Pancreas (tissue), 10 donors: Measurements from ENCODE around the gene IL4I1. TPM values are rescaled to one million over a fixed set of nuclear protein-coding genes. Genes with fewer than 3 reads are reported as not detected.

Experiments used
- ATAC-seq, 4 donors: fragments of 200-7000 bp; cut with Tn5 transposase; one replicate each; pipeline versions ENCODE4 v1.8.0 to v1.9.1; 2020; ENCODE audit warnings: mild to moderate bottlenecking in 4 of 4, moderate library complexity in 4 of 4
- DNase-seq, 6 donors: peaks; one replicate each; pipeline ENCODE4 v3.0.0-alpha.2; 2020
- FAIRE-seq: peaks from 2 replicates; lab custom pipeline; 2012; peaks lifted over from hg19 to GRCh38; lab: Jason Lieb, UNC
- H3K27ac ChIP-seq, 4 donors: fragments of 200-600 bp; sonication (generic); 1 replicate in 3 of 4; 2 replicates in 1 of 4; pipeline versions ENCODE4 v1.5.0 to v1.8.0; 2020
- H3K27me3 ChIP-seq, 4 donors: fragments of 200-600 bp; one replicate each; pipeline ENCODE4 v1.8.0; 2021
- H3K36me3 ChIP-seq, 3 donors: fragments of 200-600 bp; sonication (generic) in 1 of 3; one replicate each; pipeline versions ENCODE4 v1.5.0 to v1.8.0; 2020 to 2021
- H3K4me1 ChIP-seq, 3 donors: fragments of 200-600 bp; one replicate each; pipeline ENCODE4 v1.8.0; 2021
- H3K4me3 ChIP-seq, 4 donors: fragments of 200-600 bp; sonication (generic) in 2 of 4; one replicate each; pipeline versions ENCODE4 v1.5.0 to v1.8.0; 2020 to 2021
- H3K9me3 ChIP-seq, 4 donors: fragments of 200-600 bp; one replicate each; pipeline ENCODE4 v1.8.0; 2021
- CTCF ChIP-seq, 4 donors: fragments of 200-600 bp; sonication (generic) in 3 of 4; IDR thresholded peaks; one replicate each; pipeline versions ENCODE4 v1.5.0 to v1.8.0; 2021; ENCODE audit warnings: antibody characterized with exemption in 4 of 4
- WGBS, 2 donors: extraction: QIAGEN DNeasy Blood & Tissue Kit; methylation state at CpG; one replicate each; pipeline ENCODE4 v1.1.7; 2013; 5-methylcytosine and 5-hydroxymethylcytosine counted together
- intact Hi-C, 3 donors: fragments of 100-400 bp; cut with DNase I; formaldehyde crosslinking; loops; one replicate each; pipeline versions ENCODE4 v1.11.1 to v1.14.2; 2022
- polyA plus RNA-seq, 2 donors: library from polyadenylated mRNA; stranded (reverse); fragments of 200-250 nt; gene quantifications; one replicate each; pipeline ENCODE4 v1.2.3, GENCODE V29; 2013
- total RNA-seq, 6 donors: library from RNA; stranded (reverse); fragmentation: NEBNext Ultra II Directional in 4 of 6; extraction: Animal tissue kit (Norgen Biotek cat#: 25700) in 4 of 6; gene quantifications; one replicate each; pipeline versions ENCODE4 v1.2.1 to v1.2.4, GENCODE V29; 2021 to 2023
- donor health status: healthy with polysubstance abuse.
- donor health status: DM: no; HTN: no; CAD: no; lungs with moderate emphysema.
- donor health status: DM: no; HTN: no; CAD: no.
- donor health status: control.
- donor health status: control.
- donor health status: Bipolar disorder and iron deficiency.
- donor health status: DM: yes; HTN: yes; CAD: no.
- donor health status: DM: no; HTN: no; CAD: no.
- donor health status: DM: no; HTN: no; CAD: no.
- donor health status: DM: yes; HTN: yes; CAD: no.

IL4I1 gene
- total and polyA plus RNA-seq, 8 donors, result 0.23 to 4.0 (median 0.63) TPM

DNA sequence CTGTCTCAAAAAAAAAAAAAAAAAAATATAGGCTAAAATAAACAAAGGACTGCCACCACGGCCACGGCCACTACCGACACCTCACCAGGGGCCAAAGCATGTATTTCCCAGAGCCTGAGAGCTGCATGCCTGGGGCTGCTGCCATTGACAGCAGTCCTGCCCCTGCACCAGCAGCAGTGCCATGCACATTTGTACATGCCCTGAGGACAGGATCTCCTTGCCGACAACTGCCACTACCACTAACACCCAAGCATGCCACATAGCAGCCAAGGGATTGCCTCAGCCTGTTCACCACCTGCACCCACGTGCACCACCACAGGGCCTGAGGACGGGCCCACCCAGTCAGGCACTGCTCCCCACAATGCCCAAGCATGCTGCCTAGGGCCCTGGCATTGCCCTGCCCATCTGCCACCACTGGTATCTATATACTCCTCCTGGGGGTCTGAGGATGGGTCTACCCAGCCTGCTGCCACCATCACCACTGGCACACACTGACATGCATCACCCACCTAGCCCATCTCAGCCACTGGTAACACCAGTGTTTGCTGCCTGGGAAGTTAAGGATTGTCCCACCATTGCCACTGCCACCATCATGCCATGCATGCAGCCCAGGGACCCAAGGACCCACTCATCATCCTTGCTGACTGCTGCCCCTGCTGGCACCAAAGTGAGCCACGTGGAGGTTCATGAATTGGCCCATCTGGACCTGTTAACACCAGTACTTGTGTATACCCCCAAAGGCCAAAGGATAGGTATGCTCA, 43.2 kb upstream of the IL4I1 start:
- no peak for FAIRE-seq
- no peak for DNase-seq
- no peaks in the 10 kb centered on the region for H3K36me3 ChIP-seq
- no peak overlapping the region for H3K4me3 ChIP-seq
- H3K27me3 ChIP-seq, result no peaks in the 10 kb centered on the region
- ATAC-seq, result peak in 1 of 4 donors; percentile 2
- 53 to 67% methylated on average over 7 of the region's 7 CpGs for WGBS, 2 donors
- intact Hi-C loops, result loop anchor here in 1 of 3 donors (5.0 kb wide), 1 partner anchor 42 kb away; no protein-coding TSS in a partner anchor
- TF ChIP-seq CTCF (IDR thresholded peaks at IDR 0.05), result no peak
- H3K27ac ChIP-seq, result no peak overlapping the region
- no peaks in the 10 kb centered on the region for H3K9me3 ChIP-seq
- peaks cover 0 to 16% (median 3%) of the 10 kb centered on the region in 3 donors for H3K4me1 ChIP-seq

GRCh38 chr19:49938662-49939061, 42.0 kb upstream of the IL4I1 start:
- peaks cover 0 to 16% (median 3%) of the 10 kb centered on the region in 3 donors for H3K4me1 ChIP-seq
- intact Hi-C loops, result loop anchor here in 1 of 3 donors (5.0 kb wide), 1 partner anchor 44 kb away; no protein-coding TSS in a partner anchor

DNA sequence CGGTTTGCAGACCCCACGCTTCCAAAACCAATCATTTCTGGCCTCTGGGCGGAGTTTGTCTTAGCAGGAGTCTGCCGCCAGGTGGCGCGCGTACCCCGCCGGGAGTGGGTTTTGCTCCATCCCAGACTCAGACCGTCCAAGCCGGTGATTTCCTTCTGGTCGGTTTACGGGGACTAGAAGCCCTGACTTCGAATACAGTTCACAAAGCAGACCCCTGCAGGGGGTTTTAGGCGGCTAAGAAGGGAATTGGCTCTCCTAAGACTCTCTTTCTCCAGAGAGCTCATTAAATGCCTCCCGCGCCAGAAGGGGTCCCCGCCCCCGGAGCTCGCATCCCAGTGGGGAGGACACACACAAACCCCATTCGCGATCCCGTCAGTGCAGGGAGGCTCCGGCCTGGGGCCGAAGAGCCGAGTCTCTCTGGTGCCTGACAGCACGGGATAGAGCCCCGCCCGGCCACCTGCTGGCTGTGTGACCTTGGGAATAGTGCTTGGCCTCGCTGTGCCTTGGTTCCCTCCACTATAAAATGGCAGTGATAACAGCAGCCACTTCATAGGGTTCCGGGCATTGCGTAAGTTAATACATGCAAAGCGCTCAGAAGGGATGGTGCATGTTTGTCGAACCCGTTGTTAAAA, 41.2 kb upstream of the IL4I1 start:
- peak overlapping the region in 1 of 4 donors; percentile 40 for H3K27ac ChIP-seq
- no peaks in the 10 kb centered on the region for H3K27me3 ChIP-seq
- 7% methylated on average over 35 of the region's 35 CpGs for WGBS, 2 donors
- TF ChIP-seq CTCF (IDR thresholded peaks at IDR 0.05), result peak; percentile 90 to 93 (median 91)
- ATAC-seq, result peak; percentile 89 to 96 (median 91)
- no peak for FAIRE-seq
- H3K4me1 ChIP-seq, result peaks cover 0 to 16% (median 3%) of the 10 kb centered on the region in 3 donors
- no peaks in the 10 kb centered on the region for H3K36me3 ChIP-seq
- peak overlapping the region in 2 of 4 donors; percentile 8 to 35 for H3K4me3 ChIP-seq
- DNase-seq, result peak; percentile 61 to 96 (median 82)
- no peaks in the 10 kb centered on the region for H3K9me3 ChIP-seq
- intact Hi-C loops, result loop anchor here in 2 of 3 donors (2.0 to 5.0 kb wide), 2 partner anchors 44 to 47 kb away; no protein-coding TSS in a partner anchor

More at GRCh38 chr19:49938662-49939061, 42.0 kb upstream of the IL4I1 start:
- peak overlapping the region in 1 of 4 donors; percentile 40 for H3K27ac ChIP-seq
- WGBS, 2 donors, result 52 to 56% methylated on average over 4 of the region's 4 CpGs
- no peak for TF ChIP-seq CTCF (IDR thresholded peaks at IDR 0.05)
- H3K9me3 ChIP-seq, result no peaks in the 10 kb centered on the region
- FAIRE-seq, result no peak
- H3K27me3 ChIP-seq, result no peaks in the 10 kb centered on the region
- DNase-seq, result no peak
- ATAC-seq, result no peak
- no peaks in the 10 kb centered on the region for H3K36me3 ChIP-seq
- no peak overlapping the region for H3K4me3 ChIP-seq

DNA sequence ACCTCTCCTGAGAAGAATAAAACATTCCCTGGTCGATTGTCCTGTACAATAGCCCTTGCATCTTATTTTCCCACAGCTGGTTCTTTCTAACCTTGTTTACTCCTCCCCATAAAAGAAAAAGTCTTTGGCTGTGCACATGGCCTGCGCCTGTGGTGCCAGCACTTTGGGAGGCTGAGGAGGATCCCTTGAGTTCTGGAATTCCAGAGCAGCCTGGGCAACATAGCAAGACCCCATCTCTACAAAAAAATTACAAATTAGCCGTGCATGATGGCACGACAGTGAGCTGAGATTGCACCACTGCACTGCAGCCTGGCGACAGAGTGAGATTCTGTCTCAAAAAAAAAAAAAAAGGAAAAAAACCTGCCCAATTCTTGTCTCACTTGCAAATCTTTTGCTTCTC, 39.9 kb upstream of the IL4I1 start:
- no peak for TF ChIP-seq CTCF (IDR thresholded peaks at IDR 0.05)
- Histone ChIP-seq H3K4me3 (no peak overlapping the region), H3K36me3 (no peaks in the 10 kb centered on the region), H3K4me1 (peaks cover 0 to 9% (median 3%) of the 10 kb centered on the region in 3 donors), H3K27me3 (no peaks in the 10 kb centered on the region), H3K9me3 (no peaks in the 10 kb centered on the region), H3K27ac (no peak overlapping the region)
- ATAC-seq (no peak), DNase-seq (no peak), FAIRE-seq (no peak)
- intact Hi-C loops, result loop anchor here in 2 of 3 donors (2.0 to 5.0 kb wide), 2 partner anchors 46 to 48 kb away; no protein-coding TSS in a partner anchor
- WGBS, 2 donors, result 62 to 67% methylated on average over 5 of the region's 5 CpGs
